GM19397 (cell line): Measurements from ENCODE around the gene USP31.
"Not testable (repeated sequence)": the region's sequence is repeated elsewhere in the genome, so short reads cannot be mapped to it uniquely, and the experiment has no call there.

Source experiments
- ATAC-seq: cut with Tn5 transposase; IDR thresholded peaks from one replicate; pipeline ENCODE4 v1.9.1; 2021; ENCODE audit warnings: mild to moderate bottlenecking, moderate library complexity; ENCODE audit not compliant: unreplicated experiment

Gene USP31

GRCh38 chr16:23104032-23104955, 45.0 kb downstream of the USP31 start:
- ATAC-seq, result no peak

- no peak for ATAC-seq
Observed at GRCh38 chr16:23103603-23104002, 45.6 kb downstream of the USP31 start.

- no peak for ATAC-seq
Observed at GRCh38 chr16:23101012-23101550, 48.2 kb downstream of the USP31 start.

DNA sequence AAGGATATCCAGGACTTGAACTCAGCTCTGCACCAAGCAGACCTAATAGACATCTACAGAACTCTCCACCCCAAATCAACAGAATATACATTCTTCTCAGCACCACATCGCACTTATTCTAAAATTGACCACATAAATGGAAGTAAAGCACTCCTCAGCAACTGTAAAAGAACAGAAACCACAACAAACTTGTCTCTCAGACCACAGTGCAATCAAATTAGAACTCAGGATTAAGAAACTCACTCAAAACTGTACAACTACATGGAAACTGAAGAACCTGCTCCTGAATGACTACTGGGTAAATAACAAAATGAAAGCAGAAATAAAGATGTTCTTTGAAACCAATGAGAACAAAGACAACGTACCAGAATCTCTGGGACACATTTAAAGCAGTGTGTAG, 52.8 kb downstream of the USP31 start:
- ATAC-seq, result not testable (repeated sequence)

GRCh38 chr16:23094136-23094535, 55.1 kb downstream of the USP31 start:
- ATAC-seq, result not testable (repeated sequence)

DNA sequence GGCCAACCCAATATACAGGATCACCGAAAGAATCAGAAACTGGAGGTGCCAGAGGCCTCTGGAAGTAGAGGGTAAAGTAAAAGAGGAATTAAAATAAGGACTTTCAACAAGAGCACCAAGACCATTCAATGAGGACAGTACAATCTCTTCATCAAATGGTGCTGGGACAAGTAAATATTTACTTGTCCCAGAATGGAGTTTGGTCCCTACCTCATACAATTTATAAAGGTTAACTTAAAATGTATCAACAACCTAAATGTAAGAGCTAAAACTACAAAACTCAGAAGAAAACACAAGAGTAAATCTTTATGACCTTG, 56.5 kb downstream of the USP31 start:
- ATAC-seq, result no peak

GRCh38 chr16:23092072-23092800, 57.0 kb downstream of the USP31 start:
- no peak for ATAC-seq

DNA sequence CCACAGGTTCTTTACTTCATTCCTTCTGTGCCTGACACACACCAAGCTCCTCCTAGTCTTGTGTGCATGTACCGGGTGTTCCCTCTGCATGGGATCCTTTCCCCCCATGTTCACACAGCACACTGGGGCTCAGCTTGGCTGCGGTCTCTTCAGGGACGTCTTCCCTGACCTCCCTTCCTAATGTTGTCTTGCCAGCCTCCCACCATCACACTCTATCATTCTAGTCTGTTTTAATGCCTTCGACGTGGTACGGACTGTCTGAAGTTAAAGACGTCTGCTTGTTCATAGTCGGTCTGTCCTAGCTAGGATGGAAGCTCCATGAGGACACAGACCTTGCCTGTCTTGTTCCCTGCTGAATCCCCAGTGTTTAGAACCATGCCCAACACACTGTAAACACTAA, 60.1 kb downstream of the USP31 start:
- ATAC-seq, result no peak

- ATAC-seq, result no peak
Observed at GRCh38 chr16:23088018-23088417, 61.2 kb downstream of the USP31 start.

DNA sequence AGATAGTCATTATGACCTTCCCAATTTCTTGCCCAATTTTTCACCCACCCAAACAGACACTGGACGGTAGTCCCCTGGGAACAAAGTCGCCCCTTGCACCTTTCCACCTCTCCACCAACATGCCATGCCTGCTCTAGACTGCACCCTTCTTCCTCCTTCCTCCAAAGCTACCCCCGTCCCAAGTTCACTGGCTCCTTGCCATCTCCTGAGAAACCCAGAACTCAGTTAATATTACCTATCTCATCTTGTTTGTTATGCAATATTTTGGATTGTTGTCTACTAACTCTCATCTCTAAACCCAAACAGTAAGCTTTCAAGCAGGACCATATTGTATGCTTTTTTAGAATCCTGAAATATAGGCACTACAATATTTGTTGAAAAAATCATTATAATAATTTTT, 63.3 kb downstream of the USP31 start:
- no peak for ATAC-seq

DNA sequence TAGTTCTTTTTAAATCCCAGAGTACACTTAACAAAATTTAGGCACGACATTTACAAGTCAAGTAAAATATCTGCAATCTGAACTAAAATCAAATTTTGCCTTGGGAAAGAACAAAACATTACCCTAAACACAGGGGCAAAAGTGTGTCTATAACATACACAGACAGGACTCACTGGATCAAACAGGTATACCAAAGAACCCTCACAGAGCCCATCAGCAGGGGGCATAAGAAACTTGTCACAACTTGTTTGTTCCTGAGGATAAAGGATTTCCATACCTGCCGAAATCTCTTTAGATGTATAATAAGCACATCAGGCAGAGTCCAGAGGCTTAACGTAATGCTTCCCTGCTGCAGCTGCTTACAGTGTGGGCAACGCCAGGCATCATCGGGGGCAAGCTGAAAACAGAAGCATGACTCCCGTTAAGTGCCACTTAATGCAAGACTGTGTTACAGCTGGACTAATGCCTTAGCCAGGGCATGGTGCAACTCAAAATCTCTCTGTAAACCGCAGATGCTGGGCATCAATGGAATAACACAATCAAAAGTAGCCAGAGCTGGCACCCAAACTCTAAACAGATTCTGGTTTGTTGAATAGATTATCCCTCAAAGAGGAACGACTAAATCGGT, 67.0 kb downstream of the USP31 start:
- ATAC-seq, result no peak

- no peak for ATAC-seq
Observed at GRCh38 chr16:23081675-23082119, 67.6 kb downstream of the USP31 start.

GRCh38 chr16:23080747-23081146, 68.5 kb downstream of the USP31 start:
- no peak for ATAC-seq

- no peak for ATAC-seq
Observed at GRCh38 chr16:23080329-23080728, 68.9 kb downstream of the USP31 start.

DNA sequence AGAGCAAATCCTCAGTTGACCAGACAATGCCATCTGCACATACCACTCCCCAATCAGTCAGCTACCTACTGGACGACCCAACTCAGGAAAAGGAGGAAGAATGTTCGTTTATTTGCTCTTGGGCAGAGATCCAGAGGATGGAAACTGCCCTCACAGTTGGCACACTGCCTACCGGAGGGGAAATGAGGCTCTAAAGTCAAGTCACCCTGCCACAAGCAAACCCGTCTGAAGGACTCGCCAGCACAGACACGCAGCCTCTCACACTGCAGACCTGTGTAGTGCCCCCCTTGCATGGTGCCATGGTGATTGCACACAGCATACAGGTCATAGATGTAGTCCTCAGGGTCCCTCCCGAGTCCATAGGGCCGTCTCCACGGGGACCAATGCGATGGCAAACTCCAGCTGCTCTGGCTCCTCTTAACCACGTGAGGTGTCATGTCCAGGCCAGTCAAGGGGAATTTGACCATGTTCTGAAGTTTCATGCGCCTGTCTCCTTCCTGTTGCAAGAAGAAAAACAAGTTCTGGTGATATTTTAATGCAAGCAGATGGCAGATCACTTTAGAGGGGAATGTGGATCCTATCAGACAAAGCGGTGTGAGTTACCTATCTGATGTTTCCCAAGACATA, 69.5 kb downstream of the USP31 start:
- no peak for ATAC-seq

GRCh38 chr16:23074423-23074822, 74.8 kb downstream of the USP31 start:
- no peak for ATAC-seq

GRCh38 chr16:23072769-23073549, 76.3 kb downstream of the USP31 start:
- no peak for ATAC-seq

DNA sequence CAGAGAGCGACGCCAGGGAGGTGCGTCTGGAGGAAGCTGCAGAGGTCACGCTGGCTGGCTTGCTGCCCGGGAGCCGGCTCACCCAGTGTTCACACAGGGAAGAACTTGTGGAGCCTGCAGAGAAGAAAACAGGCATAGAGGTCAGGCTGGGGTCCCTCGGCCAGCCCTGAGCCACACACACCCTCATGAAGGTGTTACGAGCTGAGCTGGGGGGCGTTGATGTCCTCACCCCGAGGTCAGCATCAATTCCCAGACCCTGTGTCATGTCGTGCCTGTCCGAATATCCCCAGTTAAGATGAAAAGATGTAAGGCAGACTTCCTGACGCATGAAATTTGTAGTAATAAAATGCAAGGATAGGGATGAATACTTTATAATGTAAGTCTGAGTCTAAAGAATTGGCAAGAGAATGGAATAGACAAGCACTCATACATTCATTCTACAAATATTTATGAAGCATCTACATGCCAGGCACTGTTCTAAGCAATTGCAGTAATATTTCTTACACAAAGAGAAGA, 77.1 kb downstream of the USP31 start:
- no peak for ATAC-seq

- ATAC-seq, result no peak
Observed at GRCh38 chr16:23071196-23072083, 77.8 kb downstream of the USP31 start.
